Right hindlimb (tissue), 1 donor: ENCODE data around the gene LHFPL2.
"Not testable (repeated sequence)": the region's sequence is repeated elsewhere in the genome, so short reads cannot be mapped to it uniquely, and the experiment has no call there.

Experiments
- DNase-seq: peaks from one replicate; pipeline ENCODE4 v3.0.0-alpha.2; 2018

The LHFPL2 gene

DNA sequence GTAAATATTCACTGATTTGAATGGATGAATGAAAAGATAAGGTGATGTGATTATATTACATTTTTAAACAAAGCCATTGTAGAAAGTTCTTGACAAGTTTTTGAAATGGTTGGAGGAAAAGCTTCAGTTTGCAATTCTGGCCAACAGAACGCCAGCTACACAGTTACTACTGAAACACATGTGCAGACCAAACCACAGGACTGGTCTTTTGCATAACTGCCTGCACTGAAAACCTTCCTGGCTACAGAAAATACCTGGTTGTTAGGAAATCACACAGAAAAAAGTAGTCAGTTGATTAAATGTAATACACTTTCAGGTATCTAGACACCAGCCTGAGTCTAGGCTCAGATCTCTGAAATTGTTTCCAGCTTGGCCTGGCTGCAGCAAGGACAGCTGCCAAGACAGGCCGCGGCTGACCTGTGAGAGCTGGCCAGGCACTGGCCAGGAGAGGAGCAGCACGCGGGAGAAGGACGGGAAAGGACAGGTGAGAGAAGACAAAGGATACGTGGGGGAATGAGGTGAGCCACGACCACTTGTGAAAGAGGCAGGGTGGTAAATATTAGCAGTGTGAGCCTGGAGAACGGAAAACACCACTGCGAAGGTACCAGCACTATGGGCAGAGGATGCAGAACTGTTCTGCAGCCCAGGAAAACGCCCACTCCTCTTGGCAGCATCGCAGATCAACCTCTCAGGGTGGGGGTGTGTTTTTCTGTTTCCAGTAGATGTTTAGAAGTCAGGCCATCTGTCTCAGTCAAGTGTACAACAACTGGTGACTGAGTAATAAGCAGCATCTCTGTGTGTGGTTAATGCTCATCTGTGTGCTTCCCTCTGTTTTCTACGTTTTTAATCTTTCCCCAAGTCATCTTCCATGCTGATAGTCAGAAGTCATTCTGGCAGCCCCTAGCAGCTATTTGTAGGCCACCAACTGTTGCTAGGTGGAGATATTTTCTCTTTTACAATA lies 150.7 kb downstream of the LHFPL2 start:
- no peak for DNase-seq

DNA sequence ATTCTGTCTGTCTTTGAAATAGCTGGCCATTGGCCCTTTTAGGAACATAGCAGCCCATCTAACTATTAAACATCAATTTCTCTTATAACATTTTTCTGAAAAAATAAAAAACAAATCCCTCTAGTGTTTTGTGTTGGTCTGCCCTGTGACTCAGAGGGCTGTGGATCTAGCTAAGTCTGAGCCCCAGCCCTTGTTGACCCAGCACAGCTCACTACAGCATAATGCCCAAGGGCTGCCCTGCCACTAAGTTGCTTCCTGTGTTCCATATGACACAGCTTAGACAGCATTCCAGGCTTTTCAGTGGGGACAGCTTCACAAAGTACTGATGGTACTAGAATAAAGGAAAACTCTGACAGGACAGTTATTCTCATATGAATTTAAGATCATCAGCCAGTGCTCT lies 152.2 kb downstream of the LHFPL2 start:
- DNase-seq = no peak

DNA sequence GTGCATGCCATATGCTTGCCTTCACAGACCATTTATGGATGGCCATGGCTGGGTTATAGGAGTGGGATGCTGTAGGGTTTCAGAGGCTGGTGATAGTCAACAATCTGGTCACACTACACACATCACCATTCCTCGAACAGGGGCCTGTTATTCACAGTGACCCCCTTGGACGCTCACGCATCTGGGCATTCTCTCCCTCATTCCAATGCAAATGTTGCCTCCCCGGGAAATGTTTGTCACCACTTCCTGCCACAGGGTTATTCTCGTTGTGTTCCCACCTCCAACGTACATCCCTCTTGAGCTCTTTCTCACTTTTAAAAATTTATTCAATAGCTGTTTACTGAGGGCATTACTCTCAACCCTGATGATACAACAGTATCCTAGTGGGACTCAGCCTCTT lies 152.8 kb downstream of the LHFPL2 start:
- DNase-seq = no peak

DNA sequence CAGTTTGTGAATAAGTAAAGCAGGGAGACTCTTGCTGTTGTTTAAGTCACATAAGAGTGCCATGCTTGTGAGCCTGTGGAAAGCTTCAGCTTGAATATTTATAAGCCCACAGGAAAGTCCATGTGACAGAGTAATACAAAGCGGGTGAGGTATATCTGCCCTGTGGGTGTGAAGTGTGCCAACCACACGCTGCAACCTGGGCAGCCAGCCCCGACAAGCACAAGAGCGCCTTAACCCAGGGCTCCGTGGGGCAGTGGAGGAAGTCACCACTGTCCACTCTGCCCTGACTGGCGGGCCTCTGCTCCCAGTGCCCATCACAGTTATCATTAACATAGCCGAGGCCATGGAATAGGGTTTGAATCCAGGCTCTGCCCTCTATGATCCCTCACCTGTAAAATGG lies 155.9 kb downstream of the LHFPL2 start:
- DNase-seq = no peak

DNA sequence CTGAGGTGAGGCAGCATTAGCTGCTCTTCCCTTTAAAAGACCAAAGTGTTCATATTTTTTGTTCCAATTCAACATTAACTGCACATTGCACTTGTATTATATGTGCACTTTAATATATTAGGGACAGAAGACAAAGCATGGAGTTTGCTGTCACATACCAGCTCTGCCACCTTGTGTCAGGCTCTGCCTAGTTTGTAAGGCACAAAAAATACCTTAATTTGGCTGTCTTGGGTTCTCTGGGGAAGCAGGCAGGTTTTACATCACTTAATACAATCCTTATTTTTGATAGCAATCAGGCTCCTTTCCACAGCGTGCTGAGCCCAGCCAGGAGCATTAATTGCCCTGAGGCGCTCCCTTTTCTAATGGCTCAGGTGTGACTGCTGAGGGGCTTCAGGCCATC lies 156.3 kb downstream of the LHFPL2 start:
- no peak for DNase-seq

DNA sequence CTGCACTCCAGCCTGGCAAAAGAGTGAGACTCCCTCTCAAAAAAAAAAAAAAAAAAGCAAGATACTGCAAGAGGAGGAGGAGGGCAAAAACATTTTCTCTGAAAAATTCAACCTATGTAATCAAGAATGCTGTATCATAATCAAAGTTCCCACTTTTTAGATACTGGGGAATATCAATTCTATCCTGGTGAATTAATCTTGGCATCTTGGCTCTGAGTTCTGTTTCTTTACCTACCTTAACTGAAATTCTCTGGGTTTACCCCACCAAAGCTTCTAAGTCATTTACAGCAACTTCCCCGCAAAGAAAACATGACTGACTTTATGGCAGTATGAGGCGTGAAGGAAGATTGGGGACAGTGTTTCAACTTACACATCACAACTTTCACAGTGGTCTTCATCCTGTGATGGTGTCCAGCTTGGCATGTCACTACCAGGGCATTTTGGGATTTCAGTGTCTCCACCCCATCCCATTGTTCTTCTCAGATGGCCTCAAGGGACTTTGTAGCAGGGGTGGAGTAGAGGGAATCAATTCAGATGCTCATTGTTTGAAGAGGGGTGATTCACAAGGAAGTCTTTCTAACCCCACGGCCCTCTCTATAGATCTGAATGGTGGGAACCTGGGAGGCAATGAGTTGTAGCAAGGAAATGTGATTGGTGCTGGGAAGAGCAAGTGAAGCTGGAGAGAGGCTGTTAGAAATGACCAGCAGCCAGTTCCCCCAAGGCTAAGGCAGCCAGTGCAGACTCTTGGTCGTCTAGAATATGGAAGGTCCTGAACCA lies 157.7 kb downstream of the LHFPL2 start:
- DNase-seq = no peak

DNA sequence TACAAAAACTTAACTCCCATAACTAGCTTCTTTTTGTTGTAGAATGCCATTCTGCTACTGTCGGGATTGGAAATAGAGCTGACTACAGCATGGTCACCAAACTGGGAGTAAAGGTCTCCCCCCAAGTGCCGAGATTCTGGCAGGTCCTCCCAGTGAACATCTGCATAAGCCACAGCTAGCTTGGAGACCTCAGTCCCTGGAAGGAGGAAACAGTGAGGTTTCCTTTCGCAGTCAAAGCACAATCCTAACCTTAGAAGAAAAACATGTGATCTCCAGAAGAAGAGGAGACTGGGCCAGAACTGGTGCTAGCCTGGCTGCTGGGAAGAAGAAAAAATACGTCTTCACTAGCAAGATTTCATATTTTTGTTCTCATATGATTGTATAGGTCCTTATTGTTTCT lies 160.7 kb downstream of the LHFPL2 start:
- no peak for DNase-seq

DNA sequence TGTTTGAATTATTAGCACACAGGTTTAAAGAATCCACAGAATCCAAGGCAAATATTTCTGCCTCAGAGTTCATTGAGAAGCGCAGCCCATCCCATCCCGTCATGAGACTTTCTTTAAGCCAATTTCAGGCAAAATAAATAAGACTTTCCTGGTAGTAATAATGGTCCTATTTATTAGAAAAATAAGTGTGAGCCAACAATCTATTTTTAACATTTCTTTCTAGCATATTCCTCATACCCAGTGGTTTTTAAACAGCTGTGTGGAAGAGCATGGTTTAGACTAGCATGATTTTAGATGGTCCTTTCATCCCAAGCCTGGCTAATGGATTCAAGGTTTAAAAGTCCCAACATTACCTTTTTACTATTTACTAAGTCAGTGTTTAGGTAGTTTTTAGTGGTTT lies 162.4 kb downstream of the LHFPL2 start:
- DNase-seq = no peak

DNA sequence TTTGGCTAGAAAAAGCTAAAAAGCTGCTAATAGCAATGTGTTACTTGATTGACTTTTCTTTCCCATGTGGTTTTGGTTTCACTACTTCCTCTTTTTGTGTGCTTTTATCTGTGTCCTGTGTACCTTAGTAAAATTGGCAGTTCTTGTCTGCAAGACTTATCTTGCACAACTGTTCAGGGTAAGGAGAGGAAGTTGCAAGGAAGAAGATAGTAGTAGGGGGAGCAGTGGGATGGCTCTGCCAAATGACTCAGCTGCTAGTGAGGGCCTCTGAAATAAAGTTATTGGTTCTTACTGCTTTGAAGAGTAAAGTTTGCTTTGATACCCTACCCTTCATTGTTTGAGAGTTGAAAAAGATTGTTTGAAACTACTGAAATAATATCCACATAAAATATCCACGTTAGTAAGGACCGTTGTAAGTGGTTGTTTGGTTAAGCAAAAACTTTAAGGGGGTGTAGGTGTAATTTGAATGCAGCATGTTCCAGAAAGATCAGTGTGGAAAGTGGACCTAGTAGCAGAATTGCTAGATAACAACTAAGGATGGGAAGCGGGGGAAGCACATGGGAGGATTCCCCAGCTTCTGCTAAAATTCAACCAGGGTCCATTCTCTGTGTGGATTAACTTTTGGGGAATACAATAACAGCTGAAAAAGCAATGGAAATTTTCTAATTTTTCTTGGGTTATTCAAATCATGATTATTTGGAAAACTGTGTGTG lies 164.6 kb downstream of the LHFPL2 start:
- no peak for DNase-seq

DNA sequence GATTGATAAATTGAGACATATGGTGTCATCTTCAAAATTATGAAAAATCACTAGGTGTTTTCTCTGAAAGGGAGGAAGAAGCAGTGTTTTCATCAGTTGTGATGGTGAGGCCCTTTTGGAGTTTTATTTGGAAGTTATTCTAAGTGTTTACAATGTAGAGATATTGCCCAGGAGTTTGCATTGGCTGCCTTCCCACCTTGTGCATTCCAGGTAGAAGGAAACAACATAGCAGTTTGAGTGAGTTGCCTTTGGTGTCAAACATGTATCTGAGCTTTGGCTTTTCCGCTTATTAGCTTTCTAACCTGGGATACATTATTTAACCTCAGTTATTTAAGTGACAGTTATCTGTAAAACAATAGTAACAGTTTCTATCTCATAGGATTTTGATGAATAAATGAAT lies 165.6 kb downstream of the LHFPL2 start:
- DNase-seq = no peak

DNA sequence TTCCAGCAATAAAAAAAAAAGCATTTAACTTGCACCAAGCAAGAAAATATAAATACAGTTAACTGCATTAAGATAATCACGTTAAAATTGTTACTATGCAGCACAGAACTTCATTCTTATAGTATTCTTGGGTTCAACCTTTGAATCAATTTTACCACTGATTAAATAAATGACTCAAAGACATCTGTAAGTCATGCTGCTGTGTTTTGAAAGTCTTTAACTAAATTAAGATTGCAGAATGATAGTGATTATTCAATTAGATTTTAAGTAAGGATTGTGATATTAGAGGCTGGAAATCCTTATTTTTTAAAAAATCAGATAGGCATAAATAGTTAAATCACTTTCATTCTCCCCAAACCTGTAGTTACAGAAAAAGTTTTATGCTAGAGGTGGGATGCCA lies 171.8 kb downstream of the LHFPL2 start:
- DNase-seq = no peak

DNA sequence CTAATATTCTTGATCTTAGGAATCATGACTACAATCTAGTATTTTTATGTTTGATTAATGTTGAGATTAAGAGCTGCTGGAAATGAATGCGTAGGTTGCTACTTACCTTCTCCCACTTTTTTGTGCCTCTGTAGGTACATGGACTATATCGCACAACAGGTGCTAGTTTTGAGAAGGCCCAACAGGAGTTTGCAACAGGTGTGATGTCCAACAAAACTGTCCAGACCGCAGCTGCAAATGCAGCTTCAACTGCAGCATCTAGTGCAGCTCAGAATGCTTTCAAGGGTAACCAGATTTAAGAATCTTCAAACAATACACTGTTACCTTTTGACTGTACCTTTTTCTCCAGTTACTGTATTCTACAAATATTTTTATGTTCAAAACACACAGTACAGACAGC lies 173.2 kb downstream of the LHFPL2 start:
- DNase-seq = no peak

DNA sequence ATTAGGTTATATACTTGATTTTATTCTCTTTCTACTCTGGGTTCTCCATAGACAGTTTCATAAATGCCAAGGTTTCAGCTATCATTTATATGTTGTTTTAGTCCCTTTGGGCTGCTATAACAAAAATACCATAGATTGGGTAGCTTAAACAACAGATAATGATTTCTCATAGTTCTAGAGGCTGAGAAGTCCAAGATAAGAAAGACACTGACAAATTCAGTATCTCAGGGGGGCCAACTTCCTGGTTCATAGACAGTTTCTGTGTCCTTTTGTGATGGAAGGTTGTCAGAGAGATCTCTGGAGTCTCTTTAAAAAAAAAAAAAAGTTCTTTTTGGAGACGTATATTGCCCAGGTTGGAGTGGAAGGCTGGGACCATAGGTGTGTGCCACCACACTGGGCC lies 174.8 kb downstream of the LHFPL2 start:
- no peak for DNase-seq

DNA sequence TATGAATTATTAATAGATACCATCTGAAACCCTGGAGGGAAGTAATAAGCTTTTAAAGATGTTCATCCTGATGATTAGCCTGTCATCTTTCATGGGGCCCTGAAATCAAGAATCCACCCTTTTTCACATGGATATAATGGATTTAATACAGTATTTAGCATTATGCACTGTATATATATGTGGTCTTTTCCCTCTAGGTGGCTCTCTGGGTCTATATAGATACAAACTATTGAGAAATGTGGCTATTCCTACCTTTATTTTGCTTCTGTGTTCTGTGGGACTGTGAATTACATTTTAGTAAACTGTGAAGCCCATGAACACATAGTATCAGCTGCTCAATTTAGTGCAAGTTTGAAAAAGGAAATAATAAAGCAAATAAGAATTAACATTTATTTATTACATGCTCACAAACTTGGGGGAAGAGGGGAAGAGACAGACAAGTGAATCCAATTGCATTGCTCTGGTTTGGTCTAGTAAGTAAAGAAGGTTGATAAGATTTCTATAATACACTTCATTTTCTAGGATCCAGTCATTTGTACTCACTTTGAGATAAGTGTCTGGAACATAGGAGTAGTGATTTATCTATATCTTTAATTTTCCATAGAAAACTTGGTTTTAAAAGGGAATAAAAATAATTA lies 176.0 kb downstream of the LHFPL2 start:
- no peak for DNase-seq

DNA sequence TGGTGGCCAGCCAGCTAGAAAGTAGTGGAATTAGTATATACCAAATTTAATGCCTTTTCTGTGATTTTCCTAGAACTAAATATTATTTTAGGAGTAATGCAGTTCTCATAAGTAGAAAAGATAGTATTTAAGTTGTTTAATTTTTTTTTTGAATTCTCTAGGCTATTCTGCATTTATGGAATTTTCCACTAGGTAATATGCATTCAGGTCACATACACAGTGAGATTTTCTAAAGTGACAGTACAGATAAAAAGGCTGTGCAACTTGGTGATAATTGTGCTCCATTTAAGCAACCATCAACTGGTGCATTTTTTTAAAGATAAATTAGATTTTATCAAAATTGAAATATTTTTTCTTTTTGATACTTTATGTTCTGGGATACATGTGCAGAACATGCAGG lies 176.7 kb downstream of the LHFPL2 start:
- DNase-seq = no peak

DNA sequence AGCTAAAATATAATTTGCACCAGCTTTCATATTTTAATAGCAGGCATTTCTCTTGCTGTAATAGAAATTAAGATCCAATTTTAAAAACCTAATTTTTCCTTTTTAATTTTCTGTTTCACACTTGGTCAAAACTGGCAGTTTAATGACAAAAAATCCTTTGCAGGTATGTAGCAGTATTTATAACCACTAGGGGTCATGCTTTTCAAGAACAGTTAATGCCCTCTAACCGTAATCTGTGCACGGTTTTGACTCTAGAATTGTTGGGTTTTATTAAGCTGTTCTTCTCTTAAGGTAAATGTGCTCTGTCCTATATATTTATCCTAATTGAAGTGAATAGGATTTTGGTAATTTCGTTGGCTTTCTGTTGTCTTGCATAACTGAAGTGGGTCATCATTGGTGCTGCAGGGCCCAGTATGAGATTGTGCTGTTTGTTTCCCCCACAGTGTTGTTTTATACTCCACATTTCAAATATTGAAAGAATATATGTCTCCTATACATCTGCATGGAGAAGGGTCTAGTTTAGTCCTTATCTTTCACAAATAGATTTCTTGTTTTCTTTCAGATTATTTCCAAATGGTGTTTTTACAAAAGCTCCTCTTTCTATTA lies 180.7 kb downstream of the LHFPL2 start:
- DNase-seq = no peak

DNA sequence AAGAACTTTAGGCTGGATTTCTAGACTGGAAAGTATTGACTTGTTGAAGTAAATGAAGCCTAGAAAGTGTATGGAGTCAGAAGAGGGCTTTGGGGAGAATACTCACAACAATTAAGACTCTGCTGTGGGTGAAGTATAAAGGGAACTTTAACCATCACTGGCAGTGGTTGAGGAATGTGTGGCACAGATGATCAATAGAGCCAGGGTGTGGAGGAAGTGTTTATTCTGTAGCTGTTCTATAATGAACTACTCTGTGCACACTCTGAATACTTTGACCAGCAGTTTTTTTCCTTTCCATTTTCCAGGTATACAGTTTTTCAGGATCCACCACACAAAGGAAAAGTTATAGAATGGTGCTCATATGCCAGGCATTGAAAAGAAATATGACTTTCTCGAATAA lies 181.4 kb downstream of the LHFPL2 start:
- no peak for DNase-seq

DNA sequence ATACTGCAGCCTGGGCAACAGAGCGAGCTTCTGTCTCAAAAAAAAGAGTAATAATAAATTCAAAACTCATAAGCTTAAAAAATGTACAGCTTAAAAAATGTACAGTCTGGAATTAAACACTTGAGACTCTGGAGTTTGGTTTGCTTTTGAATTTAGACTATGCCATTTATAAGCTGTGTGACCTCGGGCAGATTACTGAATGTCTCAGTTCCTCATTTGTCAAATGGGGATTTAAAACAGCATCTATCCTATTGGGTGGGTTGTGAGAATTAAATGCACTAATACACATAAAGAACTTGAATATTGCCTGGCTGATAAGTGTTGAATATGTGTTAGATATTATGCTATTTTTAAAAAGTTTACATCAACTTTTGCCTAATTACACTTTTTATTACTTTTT lies 189.7 kb downstream of the LHFPL2 start:
- no peak for DNase-seq

DNA sequence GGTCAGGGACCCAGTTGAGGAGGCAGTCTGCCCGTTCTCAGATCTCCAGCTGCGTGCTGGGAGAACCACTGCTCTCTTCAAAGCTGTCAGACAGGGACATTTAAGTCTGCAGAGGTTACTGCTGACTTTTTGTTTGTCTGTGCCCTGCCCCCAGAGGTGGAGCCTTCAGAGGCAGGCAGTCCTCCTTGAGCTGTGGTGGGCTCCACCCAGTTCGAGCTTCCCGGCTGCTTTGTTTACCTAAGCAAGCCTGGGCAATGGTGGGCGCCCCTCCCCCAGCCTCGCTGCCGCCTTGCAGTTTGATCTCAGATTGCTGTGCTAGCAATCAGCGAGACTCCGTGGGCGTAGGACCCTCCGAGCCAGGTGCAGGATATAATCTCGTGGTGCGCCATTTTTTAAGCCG lies 191.1 kb downstream of the LHFPL2 start:
- DNase-seq = not testable (repeated sequence)

DNA sequence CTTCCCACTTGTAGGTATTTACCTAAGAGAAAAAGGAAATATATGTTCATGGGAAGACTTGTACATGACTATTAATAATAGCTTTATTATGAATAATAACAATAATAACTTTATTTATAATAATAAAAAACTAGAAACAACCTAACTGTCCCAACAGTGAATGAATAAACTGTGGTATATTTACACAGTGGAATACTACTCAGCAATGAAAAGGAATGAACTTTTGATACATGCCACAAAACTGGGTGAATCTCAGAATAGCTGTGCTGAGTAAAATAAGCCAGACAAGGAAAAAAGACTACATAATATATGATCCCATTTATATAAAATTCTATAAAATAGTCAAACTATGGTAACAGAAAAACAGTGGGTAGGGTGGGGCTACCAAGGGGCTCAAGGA lies 199.5 kb downstream of the LHFPL2 start:
- DNase-seq = no peak

DNA sequence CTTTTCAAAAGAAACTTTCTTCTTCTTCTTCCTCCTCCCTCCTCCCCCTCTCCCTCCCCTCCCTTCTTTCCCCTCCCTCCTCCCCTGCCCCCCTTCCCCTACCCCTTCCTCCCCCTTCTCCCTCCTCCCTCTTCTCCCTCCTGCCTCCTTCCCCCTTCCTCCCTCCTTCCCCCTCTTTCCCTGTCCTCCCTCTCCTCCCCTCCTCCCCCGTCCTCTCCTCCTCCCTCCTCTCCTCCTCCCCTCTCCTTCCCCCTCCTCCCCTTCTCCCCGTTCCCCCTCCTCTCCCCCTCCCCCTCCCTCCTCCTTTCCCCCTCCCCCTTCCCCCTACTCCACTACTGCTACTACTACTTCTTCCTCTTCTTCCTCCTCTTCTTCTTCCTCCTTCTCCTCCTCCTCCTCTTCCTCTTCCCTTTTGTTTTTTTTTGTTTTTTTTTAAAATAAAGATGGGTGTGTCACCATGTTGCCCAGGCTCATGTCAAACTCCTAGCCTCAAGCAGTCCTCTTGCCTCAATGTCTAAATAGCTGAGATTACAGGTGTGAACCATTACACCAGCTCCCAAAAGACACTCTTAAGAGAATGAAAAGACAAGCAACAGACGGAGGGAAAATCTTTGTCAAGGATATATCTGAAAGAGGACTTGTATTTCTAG lies 200.7 kb downstream of the LHFPL2 start:
- DNase-seq = no peak
